Activated T-cell treated with anti-CD3 and anti-CD28 coated beads, Interleukin-2, amount 50 U/mL, for 4 hours (primary cell): ENCODE results near the gene KLC3. TPM values are rescaled to one million over a fixed set of nuclear protein-coding genes. Genes with fewer than 3 reads are reported as not detected.

Experiments
- ATAC-seq, 2 donors: fragments of 200-7000 bp; cut with Tn5 transposase; one replicate each; pipeline ENCODE4 v1.10.0; 2021
- DNase-seq: peaks from one replicate; pipeline ENCODE4 v3.0.0-alpha.2; 2020
- H3K27me3 Mint-ChIP-seq: one replicate; pipeline ENCODE4 v1.8.0; 2021; ENCODE audit warnings: low read depth, mixed read lengths
- H3K36me3 Mint-ChIP-seq: one replicate; pipeline ENCODE4 v1.8.0; 2022; ENCODE audit warnings: mixed read lengths; ENCODE audit not compliant: insufficient read depth
- H3K4me1 Mint-ChIP-seq: one replicate; pipeline ENCODE4 v1.8.0; 2021; ENCODE audit warnings: low read depth, mixed read lengths
- H3K4me3 Mint-ChIP-seq: one replicate; pipeline ENCODE4 v1.8.0; 2021; ENCODE audit warnings: mild to moderate bottlenecking, moderate library complexity, mixed read lengths
- H3K9me3 Mint-ChIP-seq: one replicate; pipeline ENCODE4 v1.8.0; 2021; ENCODE audit warnings: mixed read lengths
- total RNA-seq, 3 donors: library from RNA; stranded (reverse); gene quantifications; one replicate each; pipeline ENCODE4 v1.2.1, GENCODE V29; 2021

Gene KLC3
- not detected for total RNA-seq

DNA sequence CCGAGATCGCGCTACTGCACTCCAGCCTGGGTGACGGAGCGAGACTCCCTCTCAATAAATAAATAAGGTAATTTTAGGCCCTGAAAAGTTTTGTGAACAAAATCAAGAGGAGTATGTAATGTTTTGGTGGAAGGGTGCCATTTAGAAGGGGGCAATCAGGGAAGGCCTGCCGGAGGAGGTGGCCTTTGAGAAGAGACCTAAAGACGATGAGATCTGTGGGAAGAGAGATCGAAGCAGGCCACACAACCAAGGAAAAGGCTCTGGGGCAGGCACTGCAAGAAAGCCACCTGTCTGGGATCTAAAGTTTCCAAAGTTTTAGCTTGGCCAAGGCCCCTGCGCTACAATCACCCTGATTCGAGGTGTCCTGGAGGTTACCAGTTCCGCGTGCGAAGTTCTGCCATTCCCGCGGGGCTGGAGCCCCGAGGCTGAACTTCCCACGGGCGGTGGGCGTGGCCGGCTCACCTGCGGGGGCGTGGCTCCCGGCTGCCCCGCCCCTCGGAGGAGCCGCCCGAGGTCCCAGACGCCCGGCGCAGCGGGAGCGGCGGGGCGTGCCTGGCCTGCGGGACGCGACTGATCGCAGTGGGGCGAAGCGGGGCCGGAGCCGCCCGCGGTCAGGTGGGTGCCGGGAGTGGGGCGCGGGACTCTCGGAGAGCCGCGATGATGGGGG lies at the start of gene KLC3:
Gene KLC3, plus strand, starts transcription at position 519 of the 667 bp plus-strand sequence. CDS start 4,792 bp downstream, outside the sequence.
- H3K9me3 Mint-ChIP-seq: no peaks in the 10 kb centered on the region
- peak; percentile 47 to 65 for ATAC-seq
- H3K4me1 Mint-ChIP-seq: peaks cover 4% of the 10 kb centered on the region
- peak within 1 kb of the TSS; percentile 46 for H3K4me3 Mint-ChIP-seq
- no peaks in the 10 kb centered on the region for H3K36me3 Mint-ChIP-seq
- peak; percentile 25 for DNase-seq
- H3K27me3 Mint-ChIP-seq: peaks cover 32% of the 10 kb centered on the region

DNA sequence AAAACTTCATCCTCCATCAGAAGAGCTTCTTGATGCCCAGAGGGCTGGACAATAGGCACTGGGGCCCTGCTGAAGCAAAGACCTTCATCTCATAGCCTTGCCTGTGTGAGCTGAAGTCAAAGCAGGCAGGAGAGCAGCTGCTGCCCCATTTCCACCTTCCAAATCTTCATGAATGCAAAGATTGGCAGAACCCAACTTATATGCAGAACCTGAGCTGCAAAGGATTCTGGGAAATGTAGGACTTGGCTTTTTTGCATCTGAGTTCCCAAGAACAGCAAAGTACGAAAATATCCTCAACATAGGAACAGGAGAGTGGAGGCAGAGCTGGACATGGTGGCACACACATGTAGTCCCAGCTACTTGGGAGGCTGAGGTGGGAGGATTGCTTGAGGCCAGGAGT lies 48.7 kb upstream of the KLC3 start:
- H3K27me3 Mint-ChIP-seq: no peaks in the 10 kb centered on the region
- H3K9me3 Mint-ChIP-seq: peaks cover 3% of the 10 kb centered on the region
- H3K36me3 Mint-ChIP-seq: peaks cover 31% of the 10 kb centered on the region
- ATAC-seq (no peak), DNase-seq (no peak)
- no peak overlapping the region for H3K4me3 Mint-ChIP-seq
- H3K4me1 Mint-ChIP-seq: no peaks in the 10 kb centered on the region

DNA sequence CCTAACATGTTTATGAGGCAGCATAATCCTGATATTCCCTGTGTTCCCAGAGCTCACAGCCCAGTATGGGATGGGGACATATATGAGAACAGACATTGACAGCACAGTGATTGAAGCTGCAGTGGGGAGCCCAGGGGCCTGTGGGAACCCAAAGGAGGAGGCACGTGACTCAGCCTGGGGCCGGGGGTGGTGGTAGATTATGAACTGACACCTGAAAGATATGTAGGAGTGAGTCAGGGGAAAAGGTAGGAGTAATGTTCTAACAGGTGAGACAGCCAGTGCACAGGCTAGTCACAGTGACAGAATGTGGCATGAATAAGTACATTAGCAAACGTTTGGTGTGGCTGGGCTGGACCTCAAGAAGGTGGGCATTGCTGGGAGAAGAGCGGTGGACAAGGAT lies 46.9 kb upstream of the KLC3 start:
- ATAC-seq (peak; percentile 34 to 74), DNase-seq (no peak)
- Mint-ChIP-seq H3K9me3 (peaks cover 3% of the 10 kb centered on the region), H3K36me3 (peaks cover 36% of the 10 kb centered on the region), H3K27me3 (no peaks in the 10 kb centered on the region), H3K4me3 (no peak overlapping the region), H3K4me1 (no peaks in the 10 kb centered on the region)

DNA sequence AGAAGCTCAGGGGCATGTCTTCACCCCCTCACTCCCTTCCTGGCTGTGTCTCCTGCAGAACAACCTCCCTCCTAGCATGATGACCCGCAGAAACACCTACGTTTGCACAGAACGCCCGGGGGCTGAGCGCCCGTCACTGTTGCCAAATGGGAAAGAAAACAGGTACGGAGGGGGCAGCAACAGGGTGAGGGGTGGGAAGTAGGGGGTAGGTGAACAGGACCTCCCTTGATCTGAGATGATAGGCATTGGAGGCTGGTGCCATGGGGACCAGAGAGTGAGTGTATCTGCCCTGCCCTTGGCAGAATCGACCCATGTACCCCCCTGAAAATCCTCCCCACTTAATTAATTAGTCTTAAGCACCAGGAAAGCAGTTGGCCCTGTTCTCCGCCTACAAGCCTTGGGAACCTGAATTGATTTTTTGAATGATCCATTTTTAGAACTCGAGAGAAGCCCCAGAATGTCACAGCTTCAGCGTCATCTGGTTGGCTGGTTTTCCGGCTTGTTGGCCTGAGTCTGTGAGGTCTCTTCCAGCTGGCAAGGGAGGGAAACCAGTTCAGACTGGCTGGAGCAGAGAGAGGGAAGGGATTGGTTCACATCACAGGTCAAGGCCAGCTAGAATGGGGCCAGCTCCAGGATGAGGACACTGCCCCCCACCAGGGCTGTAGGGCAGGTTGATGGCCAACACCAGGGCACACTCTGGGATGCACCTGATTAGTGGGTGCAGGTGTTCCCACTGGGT lies 46.1 kb upstream of the KLC3 start:
- H3K9me3 Mint-ChIP-seq: peaks cover 3% of the 10 kb centered on the region
- ATAC-seq (no peak), DNase-seq (no peak)
- no peaks in the 10 kb centered on the region for H3K27me3 Mint-ChIP-seq
- peaks cover 38% of the 10 kb centered on the region for H3K36me3 Mint-ChIP-seq
- H3K4me1 Mint-ChIP-seq: no peaks in the 10 kb centered on the region
- H3K4me3 Mint-ChIP-seq: no peak overlapping the region

DNA sequence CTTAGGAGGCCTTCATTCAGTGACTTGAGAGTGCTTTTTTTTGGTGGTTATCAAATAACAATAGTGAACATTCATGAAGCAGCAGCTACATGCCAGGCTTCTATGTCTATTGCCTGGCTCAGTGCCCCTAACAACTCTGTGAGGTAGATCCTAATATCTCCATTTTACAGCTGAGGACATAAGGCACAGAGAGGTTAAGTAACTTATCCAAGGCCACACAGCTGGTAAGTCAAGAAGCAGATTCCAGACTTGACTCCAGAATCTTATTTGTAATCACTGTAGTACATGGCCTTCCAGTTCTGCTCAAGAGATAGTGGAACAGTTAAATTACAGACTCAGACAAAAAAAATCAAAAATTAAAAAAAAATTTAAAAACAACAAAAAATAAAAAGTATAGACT lies 44.7 kb upstream of the KLC3 start:
- no peak for ATAC-seq
- Mint-ChIP-seq H3K36me3 (peaks cover 39% of the 10 kb centered on the region), H3K4me3 (no peak overlapping the region), H3K27me3 (no peaks in the 10 kb centered on the region), H3K4me1 (no peaks in the 10 kb centered on the region), H3K9me3 (peaks cover 3% of the 10 kb centered on the region)
- no peak for DNase-seq

DNA sequence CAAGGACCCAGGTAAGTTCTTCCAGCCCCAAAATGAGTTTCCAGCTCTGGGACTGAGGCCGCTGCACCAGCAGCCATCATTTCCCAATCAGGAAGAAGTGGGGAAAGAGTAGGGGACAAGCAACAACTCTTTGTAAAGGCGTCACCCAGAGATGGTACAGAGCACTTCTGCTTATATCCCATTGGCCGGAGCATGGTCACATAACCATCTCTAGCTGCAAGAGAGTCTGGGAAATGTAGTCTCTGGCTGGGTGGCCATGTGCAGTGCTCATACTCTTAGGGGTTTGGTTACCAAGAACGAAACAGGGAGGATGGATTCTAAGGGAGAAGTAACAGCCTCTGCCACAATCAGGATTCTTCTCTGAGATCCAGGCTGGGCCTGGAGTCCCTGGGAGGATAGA lies 44.2 kb upstream of the KLC3 start:
- DNase-seq (no peak), ATAC-seq (no peak)
- no peaks in the 10 kb centered on the region for H3K27me3 Mint-ChIP-seq
- peaks cover 37% of the 10 kb centered on the region for H3K36me3 Mint-ChIP-seq
- H3K4me1 Mint-ChIP-seq: no peaks in the 10 kb centered on the region
- H3K9me3 Mint-ChIP-seq: peaks cover 3% of the 10 kb centered on the region
- H3K4me3 Mint-ChIP-seq: no peak overlapping the region

DNA sequence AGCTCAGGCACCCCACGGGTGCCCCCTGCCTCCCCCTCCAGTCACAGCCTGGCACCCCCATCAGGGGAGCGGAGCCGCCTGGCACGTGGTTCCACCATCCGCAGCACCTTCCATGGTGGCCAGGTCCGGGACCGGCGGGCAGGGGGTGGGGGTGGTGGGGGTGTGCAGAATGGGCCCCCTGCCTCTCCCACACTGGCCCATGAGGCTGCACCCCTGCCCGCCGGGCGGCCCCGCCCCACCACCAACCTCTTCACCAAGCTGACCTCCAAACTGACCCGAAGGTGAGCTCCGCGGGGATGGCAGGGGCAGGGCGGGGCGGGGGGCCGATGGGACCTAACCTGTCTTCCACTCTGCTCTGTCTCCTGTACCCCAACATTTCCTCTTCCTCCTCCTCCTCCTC lies 42.9 kb upstream of the KLC3 start:
- H3K36me3 Mint-ChIP-seq: peaks cover 30% of the 10 kb centered on the region
- no peak for ATAC-seq

DNA sequence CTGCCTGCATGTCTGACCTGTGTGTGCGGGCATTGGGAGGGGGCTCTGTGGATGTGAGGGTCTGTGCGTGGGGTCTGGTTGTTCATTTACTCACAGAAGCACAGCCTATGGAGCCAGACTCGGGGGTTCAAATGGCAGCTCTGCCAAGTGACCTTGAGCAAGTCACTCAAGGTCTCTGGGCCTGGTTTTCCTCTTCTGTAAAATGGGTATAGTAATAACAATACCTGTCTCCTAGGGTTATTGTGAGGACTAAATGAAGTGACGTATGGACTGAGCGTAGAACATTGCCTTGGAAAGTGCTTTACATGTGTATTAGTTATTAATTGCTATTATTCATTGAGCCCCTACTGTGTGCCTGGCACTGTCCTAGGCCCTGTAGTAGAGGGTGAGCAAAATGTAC lies 42.3 kb upstream of the KLC3 start:
- ATAC-seq (no peak), DNase-seq (no peak)
- H3K4me1 Mint-ChIP-seq: no peaks in the 10 kb centered on the region
- H3K27me3 Mint-ChIP-seq: no peaks in the 10 kb centered on the region
- H3K4me3 Mint-ChIP-seq: no peak overlapping the region
- no peaks in the 10 kb centered on the region for H3K9me3 Mint-ChIP-seq
- H3K36me3 Mint-ChIP-seq: peaks cover 30% of the 10 kb centered on the region

More for the DNA sequence above, 42.9 kb upstream of the KLC3 start:
- DNase-seq: no peak
- Mint-ChIP-seq H3K4me1 (no peaks in the 10 kb centered on the region), H3K27me3 (no peaks in the 10 kb centered on the region), H3K4me3 (no peak overlapping the region), H3K9me3 (peaks cover 1% of the 10 kb centered on the region)

DNA sequence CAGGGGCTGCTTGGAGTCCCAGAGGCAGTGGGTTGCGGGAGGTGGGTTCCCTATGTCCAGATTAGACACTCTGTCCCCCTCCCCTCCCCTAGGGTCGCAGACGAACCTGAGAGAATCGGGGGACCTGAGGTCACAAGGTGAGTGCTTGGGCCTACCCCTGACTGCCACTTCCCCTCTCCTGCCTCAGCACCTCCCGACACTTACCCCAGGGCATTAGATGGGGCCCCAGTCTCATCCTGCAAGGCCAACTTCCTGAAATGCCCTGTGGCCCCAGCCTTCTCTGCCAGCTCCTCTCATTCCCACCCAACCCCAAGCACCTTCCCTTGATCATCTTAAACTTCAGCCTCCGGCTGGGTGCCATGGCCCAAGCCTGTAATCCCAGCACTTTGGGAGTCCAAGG lies 40.8 kb upstream of the KLC3 start:
- no peak for DNase-seq
- Mint-ChIP-seq H3K4me1 (no peaks in the 10 kb centered on the region), H3K4me3 (no peak overlapping the region), H3K27me3 (no peaks in the 10 kb centered on the region), H3K36me3 (peaks cover 26% of the 10 kb centered on the region), H3K9me3 (no peaks in the 10 kb centered on the region)
- ATAC-seq: no peak

DNA sequence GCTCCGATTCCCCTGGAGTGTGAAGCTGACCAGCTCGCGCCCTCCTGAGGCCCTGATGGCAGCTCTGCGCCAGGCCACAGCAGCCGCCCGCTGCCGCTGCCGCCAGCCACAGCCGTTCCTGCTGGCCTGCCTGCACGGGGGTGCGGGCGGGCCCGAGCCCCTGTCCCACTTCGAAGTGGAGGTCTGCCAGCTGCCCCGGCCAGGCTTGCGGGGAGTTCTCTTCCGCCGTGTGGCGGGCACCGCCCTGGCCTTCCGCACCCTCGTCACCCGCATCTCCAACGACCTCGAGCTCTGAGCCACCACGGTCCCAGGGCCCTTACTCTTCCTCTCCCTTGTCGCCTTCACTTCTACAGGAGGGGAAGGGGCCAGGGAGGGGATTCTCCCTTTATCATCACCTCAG lies 38.1 kb upstream of the KLC3 start:
- ATAC-seq: no peak
- H3K27me3 Mint-ChIP-seq: no peaks in the 10 kb centered on the region
- H3K4me1 Mint-ChIP-seq: no peaks in the 10 kb centered on the region
- H3K36me3 Mint-ChIP-seq: peaks cover 16% of the 10 kb centered on the region
- H3K9me3 Mint-ChIP-seq: no peaks in the 10 kb centered on the region
- H3K4me3 Mint-ChIP-seq: no peak overlapping the region
- DNase-seq: no peak

DNA sequence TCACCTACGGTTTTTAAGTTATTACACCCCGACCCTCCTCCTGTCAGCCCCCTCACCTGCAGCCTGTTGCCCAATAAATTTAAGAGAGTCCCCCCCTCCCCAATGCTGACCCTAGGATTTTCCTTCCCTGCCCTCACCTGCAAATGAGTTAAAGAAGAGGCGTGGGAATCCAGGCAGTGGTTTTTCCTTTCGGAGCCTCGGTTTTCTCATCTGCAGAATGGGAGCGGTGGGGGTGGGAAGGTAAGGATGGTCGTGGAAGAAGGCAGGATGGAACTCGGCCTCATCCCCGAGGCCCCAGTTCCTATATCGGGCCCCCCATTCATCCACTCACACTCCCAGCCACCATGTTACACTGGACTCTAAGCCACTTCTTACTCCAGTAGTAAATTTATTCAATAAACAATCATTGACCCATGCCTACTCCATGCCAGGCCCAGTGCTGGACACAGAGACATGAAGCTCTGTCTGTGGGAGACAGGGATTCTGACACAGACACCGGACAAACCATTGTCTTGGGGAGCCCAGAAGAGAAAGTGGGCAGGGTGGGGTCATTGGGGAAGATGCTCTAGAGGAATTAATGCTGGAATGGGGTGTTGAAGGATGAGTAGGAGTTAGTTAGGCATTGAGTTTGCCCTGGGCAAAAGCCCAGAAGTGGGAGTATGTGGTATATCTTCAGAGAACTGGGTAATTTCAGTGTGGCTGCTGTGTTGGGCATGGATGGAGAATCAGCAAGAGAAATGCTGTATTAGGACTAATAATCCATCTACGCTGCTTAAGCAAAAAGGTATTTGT lies 37.1 kb upstream of the KLC3 start:
- Mint-ChIP-seq H3K9me3 (no peaks in the 10 kb centered on the region), H3K27me3 (no peaks in the 10 kb centered on the region), H3K36me3 (peaks cover 12% of the 10 kb centered on the region), H3K4me1 (no peaks in the 10 kb centered on the region), H3K4me3 (no peak overlapping the region)
- no peak for DNase-seq
- no peak for ATAC-seq

DNA sequence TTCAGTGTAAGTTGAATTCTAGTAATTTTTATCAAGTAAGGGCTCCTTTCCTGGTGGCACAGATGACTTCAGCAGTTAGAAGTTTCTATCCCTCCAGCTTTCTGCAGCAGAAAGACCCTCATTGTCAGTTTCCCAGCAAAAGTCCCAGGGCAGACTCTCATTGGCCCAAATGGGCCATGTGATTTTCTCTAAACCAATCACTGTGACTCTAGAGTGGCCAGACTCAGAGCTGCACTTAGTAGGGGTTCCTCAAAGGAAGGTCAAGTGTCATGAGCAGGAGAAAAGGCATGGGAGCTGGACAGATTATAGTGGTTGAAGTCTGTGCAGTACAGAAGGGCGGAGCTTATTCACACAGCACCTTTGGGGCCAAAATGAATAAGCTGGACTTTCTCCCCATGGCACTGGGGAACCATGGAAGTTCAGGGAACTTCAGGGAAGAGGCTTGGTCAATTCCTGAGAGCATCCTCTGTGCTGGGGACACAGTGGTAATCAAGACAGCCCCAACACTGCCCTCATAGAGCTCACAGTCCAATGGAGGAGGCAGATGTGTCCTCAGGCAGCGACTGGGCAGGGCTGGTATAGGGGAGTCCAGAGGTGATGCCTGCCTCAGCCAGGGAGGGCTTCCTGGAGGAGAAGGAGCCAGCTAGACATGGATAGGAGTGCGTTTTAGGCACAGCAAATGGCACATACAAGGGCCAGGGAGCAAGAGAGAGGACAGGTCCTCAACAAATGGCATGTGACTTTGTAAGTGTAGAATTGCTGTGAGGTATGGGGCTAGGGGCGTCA lies 36.2 kb upstream of the KLC3 start:
- Mint-ChIP-seq H3K9me3 (no peaks in the 10 kb centered on the region), H3K4me1 (no peaks in the 10 kb centered on the region), H3K27me3 (no peaks in the 10 kb centered on the region), H3K4me3 (no peak overlapping the region), H3K36me3 (peaks cover 9% of the 10 kb centered on the region)
- ATAC-seq (no peak), DNase-seq (no peak)

DNA sequence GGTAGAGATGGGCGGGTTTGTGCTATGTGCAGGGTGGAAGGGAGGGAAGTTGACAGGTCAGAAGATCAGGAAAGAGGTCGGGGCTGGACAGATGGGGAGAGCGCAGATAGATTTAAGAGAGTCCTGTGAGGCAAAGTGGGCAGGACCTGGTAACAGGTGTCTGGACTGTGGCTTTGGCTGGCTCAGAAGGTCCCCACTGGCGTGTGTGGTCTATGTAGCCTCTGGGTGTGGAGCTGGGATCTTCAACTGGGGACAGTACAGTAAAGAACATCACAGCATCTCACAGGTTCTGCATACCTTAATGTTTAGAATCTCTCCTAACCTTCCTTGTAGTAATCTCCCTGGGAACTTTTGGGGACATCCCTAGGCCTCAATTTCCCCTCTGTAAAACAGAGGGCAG lies 35.5 kb upstream of the KLC3 start:
- no peak for ATAC-seq
- H3K4me3 Mint-ChIP-seq: no peak overlapping the region
- DNase-seq: no peak
- no peaks in the 10 kb centered on the region for H3K9me3 Mint-ChIP-seq
- H3K4me1 Mint-ChIP-seq: no peaks in the 10 kb centered on the region
- H3K27me3 Mint-ChIP-seq: peaks cover 2% of the 10 kb centered on the region
- peaks cover 7% of the 10 kb centered on the region for H3K36me3 Mint-ChIP-seq

DNA sequence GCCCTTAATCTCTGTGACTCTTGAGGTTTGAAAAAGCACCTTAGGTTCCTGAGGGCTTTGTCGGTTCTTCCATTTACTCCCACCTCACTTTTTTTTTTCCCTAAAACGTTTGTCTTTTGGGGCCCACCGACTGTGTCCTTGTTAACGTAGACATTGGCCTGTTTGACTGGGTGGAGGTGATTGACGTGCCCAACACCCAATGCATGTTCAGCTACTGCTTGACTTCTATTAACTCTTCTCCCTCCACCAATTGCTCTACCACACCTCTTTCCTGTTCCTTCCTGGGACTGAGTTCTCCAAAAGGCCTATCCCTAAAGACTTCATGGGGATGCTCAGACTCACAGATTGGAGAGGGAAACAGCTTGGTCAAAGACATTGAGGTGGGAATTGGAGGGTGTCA lies 35.1 kb upstream of the KLC3 start:
- no peak for DNase-seq
- Mint-ChIP-seq H3K4me3 (no peak overlapping the region), H3K9me3 (no peaks in the 10 kb centered on the region), H3K36me3 (peaks cover 4% of the 10 kb centered on the region), H3K4me1 (no peaks in the 10 kb centered on the region), H3K27me3 (peaks cover 2% of the 10 kb centered on the region)
- ATAC-seq: no peak
